Activated T-cell treated with anti-CD3 and anti-CD28 coated beads, Interleukin-2, amount 50 U/mL, for 72 hours (primary cell): ENCODE measurements around the gene FMNL2. TPM values are rescaled to one million over a fixed set of nuclear protein-coding genes. Genes with fewer than 3 reads are reported as not detected.
"Not testable (repeated sequence)": the region's sequence is repeated elsewhere in the genome, so short reads cannot be mapped to it uniquely, and the experiment has no call there.

Source experiments
- ATAC-seq, 2 donors: fragments of 150-1000 bp; cut with Tn5 transposase; replicated peaks in 1 of 2; 2 replicates each; pipeline ENCODE4 v1.10.0; 2021; ENCODE audit warnings: moderate library complexity in 2 of 2, mild to moderate bottlenecking in 1 of 2
- DNase-seq, 2 donors: peaks; one replicate each; pipeline ENCODE4 v3.0.0; 2021 to 2022; ENCODE audit warnings: mixed read lengths in 1 of 2
- H3K27ac Mint-ChIP-seq: one replicate; pipeline ENCODE4 v1.8.0; 2022; ENCODE audit warnings: mild to moderate bottlenecking, moderate library complexity, mixed read lengths
- H3K27me3 Mint-ChIP-seq: one replicate; pipeline ENCODE4 v1.8.0; 2022; ENCODE audit warnings: low read depth, mixed read lengths
- H3K36me3 Mint-ChIP-seq, 2 donors: one replicate each; pipeline ENCODE4 v1.8.0; 2022; ENCODE audit warnings: mixed read lengths in 2 of 2, mild to moderate bottlenecking in 1 of 2; ENCODE audit not compliant: insufficient read depth in 2 of 2
- H3K4me1 Mint-ChIP-seq: one replicate; pipeline ENCODE4 v1.8.0; 2022; ENCODE audit warnings: low read depth, mixed read lengths
- H3K4me3 Mint-ChIP-seq, 2 donors: one replicate each; pipeline ENCODE4 v1.8.0; 2022; ENCODE audit warnings: mild to moderate bottlenecking in 2 of 2, mixed read lengths in 2 of 2, moderate library complexity in 2 of 2
- H3K9me3 Mint-ChIP-seq, 2 donors: one replicate each; pipeline ENCODE4 v1.8.0; 2022; ENCODE audit warnings: mixed read lengths in 2 of 2
- total RNA-seq, 2 donors: library from RNA; stranded (reverse); gene quantifications; one replicate each; pipeline ENCODE4 v1.2.3, GENCODE V29; 2022

FMNL2 gene
- total RNA-seq, 2 donors from 2014 or later: 3.5 to 4.7 TPM

- not testable (repeated sequence) for H3K27ac Mint-ChIP-seq, H3K4me1 Mint-ChIP-seq, ATAC-seq, DNase-seq, H3K9me3 Mint-ChIP-seq, H3K36me3 Mint-ChIP-seq, H3K4me3 Mint-ChIP-seq
- H3K27me3 Mint-ChIP-seq: peaks cover 20% of the 10 kb centered on the region
These were observed 53.3 kb downstream of the FMNL2 start for GRCh38 chr2:152388269-152388668.

GRCh38 chr2:152389483-152389882, 54.5 kb downstream of the FMNL2 start:
- Mint-ChIP-seq H3K9me3 (peaks cover 2 to 9% of the 10 kb centered on the region in 2 donors), H3K27ac (no peak overlapping the region), H3K4me3 (no peak overlapping the region), H3K27me3 (peaks cover 20% of the 10 kb centered on the region), H3K4me1 (no peaks in the 10 kb centered on the region), H3K36me3 (peaks cover 0 to 2% of the 10 kb centered on the region in 2 donors)
- ATAC-seq (no peak), DNase-seq (no peak)

DNA sequence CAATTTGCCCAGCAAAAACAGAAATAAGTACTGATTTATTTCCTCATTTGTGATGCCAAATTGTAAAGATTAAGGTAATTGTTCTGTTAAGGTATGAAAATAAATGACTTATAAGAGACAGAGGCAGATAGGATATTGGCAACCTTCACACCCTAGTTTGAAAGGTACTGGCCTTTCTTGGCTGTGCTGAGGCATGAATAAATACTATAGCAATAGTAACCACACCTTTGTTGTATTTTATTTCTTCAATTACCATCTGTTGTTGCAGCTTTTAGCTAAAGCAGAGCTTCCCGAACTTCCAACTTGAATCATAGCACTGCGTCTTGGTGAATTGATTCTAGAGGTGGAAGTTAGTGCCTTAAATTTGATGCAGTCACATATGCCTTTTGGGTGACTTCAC, 55.9 kb downstream of the FMNL2 start:
- peaks cover 20% of the 10 kb centered on the region for H3K27me3 Mint-ChIP-seq
- H3K36me3 Mint-ChIP-seq: peaks cover 0 to 2% of the 10 kb centered on the region in 2 donors
- H3K4me1 Mint-ChIP-seq: no peaks in the 10 kb centered on the region
- DNase-seq: no peak
- peaks cover 2 to 9% of the 10 kb centered on the region in 2 donors for H3K9me3 Mint-ChIP-seq
- no peak overlapping the region for H3K27ac Mint-ChIP-seq
- ATAC-seq: no peak
- no peak overlapping the region for H3K4me3 Mint-ChIP-seq

GRCh38 chr2:152391318-152391717, 56.3 kb downstream of the FMNL2 start:
- no peaks in the 10 kb centered on the region for H3K4me1 Mint-ChIP-seq
- ATAC-seq (no peak), DNase-seq (no peak)
- peaks cover 23% of the 10 kb centered on the region for H3K27me3 Mint-ChIP-seq
- H3K4me3 Mint-ChIP-seq: no peak overlapping the region
- peaks cover 0 to 2% of the 10 kb centered on the region in 2 donors for H3K36me3 Mint-ChIP-seq
- H3K9me3 Mint-ChIP-seq: peaks cover 2 to 9% of the 10 kb centered on the region in 2 donors
- no peak overlapping the region for H3K27ac Mint-ChIP-seq

DNA sequence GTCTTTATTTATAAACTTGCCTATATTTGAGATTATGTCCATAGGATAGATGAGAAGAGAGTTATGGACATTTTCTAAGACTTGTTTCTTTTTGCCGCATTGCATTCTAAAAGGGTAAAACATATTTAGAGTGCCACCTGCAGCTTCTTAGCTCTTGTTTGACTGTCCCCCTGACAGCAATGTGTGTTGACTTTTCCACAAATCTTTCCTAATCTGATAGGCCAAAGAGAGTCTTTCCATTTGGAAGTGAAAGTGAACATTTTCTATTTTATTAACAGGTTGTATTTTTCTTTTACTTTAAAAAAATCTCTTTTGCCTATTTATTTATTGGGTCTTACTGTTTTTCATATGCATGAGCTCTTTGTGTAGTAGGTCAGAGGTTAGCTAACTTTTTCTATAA, 58.4 kb downstream of the FMNL2 start:
- peaks cover 38% of the 10 kb centered on the region for H3K27me3 Mint-ChIP-seq
- no peak overlapping the region for H3K4me3 Mint-ChIP-seq
- no peak overlapping the region for H3K27ac Mint-ChIP-seq
- H3K9me3 Mint-ChIP-seq: peaks cover 2 to 9% of the 10 kb centered on the region in 2 donors
- peaks cover 0 to 2% of the 10 kb centered on the region in 2 donors for H3K36me3 Mint-ChIP-seq
- H3K4me1 Mint-ChIP-seq: no peaks in the 10 kb centered on the region
- DNase-seq (no peak), ATAC-seq (no peak)

DNA sequence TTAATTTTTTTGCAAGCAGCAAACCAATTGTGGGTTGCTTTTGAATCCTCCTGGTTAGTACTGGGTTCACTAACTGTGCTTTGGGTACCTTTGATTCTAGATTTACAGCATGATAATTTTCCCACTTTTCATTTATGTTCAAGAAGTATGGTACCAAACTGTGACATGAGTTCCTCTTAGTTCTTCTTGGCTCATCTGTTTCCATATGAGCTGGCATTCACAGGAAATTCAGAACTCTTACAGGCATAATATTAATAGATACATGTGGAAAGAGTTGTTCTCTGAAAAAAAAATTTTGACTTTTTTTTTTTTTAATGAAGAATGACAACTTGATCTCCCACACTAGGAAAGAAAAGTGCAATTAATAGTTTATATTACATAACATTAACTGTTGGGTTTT, 59.4 kb downstream of the FMNL2 start:
- no peak for DNase-seq
- ATAC-seq: no peak
- Mint-ChIP-seq H3K4me3 (no peak overlapping the region), H3K4me1 (peaks cover 9% of the 10 kb centered on the region), H3K36me3 (peaks cover 0 to 2% of the 10 kb centered on the region in 2 donors), H3K27ac (no peak overlapping the region), H3K27me3 (peaks cover 47% of the 10 kb centered on the region), H3K9me3 (peaks cover 2 to 9% of the 10 kb centered on the region in 2 donors)

- Mint-ChIP-seq H3K27ac (no peak overlapping the region), H3K36me3 (peaks cover 0 to 2% of the 10 kb centered on the region in 2 donors), H3K27me3 (peaks cover 41% of the 10 kb centered on the region), H3K4me3 (no peak overlapping the region), H3K4me1 (peaks cover 17% of the 10 kb centered on the region), H3K9me3 (peaks cover 2 to 3% of the 10 kb centered on the region in 2 donors)
- DNase-seq (no peak), ATAC-seq (no peak)
These were observed 60.1 kb downstream of the FMNL2 start for GRCh38 chr2:152395103-152395502.

- Mint-ChIP-seq H3K27me3 (peaks cover 41% of the 10 kb centered on the region), H3K27ac (no peak overlapping the region), H3K4me1 (peaks cover 17% of the 10 kb centered on the region), H3K36me3 (peaks cover 0 to 2% of the 10 kb centered on the region in 2 donors), H3K9me3 (peaks cover 0 to 3% of the 10 kb centered on the region in 2 donors), H3K4me3 (no peak overlapping the region)
- ATAC-seq (no peak), DNase-seq (no peak)
These were observed 60.6 kb downstream of the FMNL2 start for GRCh38 chr2:152395572-152395971.

- no peak for DNase-seq
- no peak for ATAC-seq
- Mint-ChIP-seq H3K36me3 (peaks cover 0 to 2% of the 10 kb centered on the region in 2 donors), H3K27me3 (peaks cover 40% of the 10 kb centered on the region), H3K9me3 (peaks cover 0 to 3% of the 10 kb centered on the region in 2 donors), H3K27ac (no peak overlapping the region), H3K4me1 (peaks cover 17% of the 10 kb centered on the region), H3K4me3 (no peak overlapping the region)
These were observed 61.1 kb downstream of the FMNL2 start for GRCh38 chr2:152396051-152396511.

- Mint-ChIP-seq H3K4me3 (no peak overlapping the region), H3K27ac (no peak overlapping the region), H3K9me3 (no peaks in the 10 kb centered on the region), H3K4me1 (peaks cover 17% of the 10 kb centered on the region), H3K36me3 (peaks cover 0 to under 1% of the 10 kb centered on the region in 2 donors), H3K27me3 (peaks cover 35% of the 10 kb centered on the region)
- DNase-seq (no peak), ATAC-seq (no peak)
These were observed 61.8 kb downstream of the FMNL2 start for GRCh38 chr2:152396763-152397162.

DNA sequence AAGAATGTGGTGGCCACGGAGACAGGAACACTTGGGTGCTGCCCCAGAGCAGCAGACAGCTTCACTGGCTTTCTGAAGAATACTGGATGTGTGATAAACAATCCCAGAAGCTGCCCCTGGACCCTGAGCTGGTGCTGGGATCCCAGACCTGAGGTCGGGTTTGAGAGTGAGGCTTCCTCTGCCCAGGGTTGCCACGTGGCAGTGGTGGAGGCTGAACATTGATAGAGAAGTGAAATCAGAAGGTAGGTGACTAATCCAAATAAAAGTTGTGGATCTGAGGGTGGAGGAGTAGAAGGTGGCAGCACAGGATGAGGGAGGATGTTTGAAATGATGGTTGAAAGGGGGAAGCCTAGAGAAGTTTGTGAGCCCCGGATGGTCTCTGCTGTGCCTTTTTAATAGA, 64.0 kb downstream of the FMNL2 start:
- Mint-ChIP-seq H3K4me1 (peaks cover 32% of the 10 kb centered on the region), H3K9me3 (no peaks in the 10 kb centered on the region), H3K36me3 (no peaks in the 10 kb centered on the region), H3K4me3 (no peak overlapping the region), H3K27ac (no peak overlapping the region), H3K27me3 (peaks cover 29% of the 10 kb centered on the region)
- ATAC-seq: no peak
- DNase-seq: no peak

- Mint-ChIP-seq H3K36me3 (no peaks in the 10 kb centered on the region), H3K4me1 (peaks cover 32% of the 10 kb centered on the region), H3K9me3 (no peaks in the 10 kb centered on the region), H3K27ac (no peak overlapping the region), H3K27me3 (peaks cover 29% of the 10 kb centered on the region), H3K4me3 (no peak overlapping the region)
- no peak for DNase-seq
- no peak for ATAC-seq
These were observed 65.7 kb downstream of the FMNL2 start for GRCh38 chr2:152400607-152401214.

- Mint-ChIP-seq H3K27me3 (peaks cover 12% of the 10 kb centered on the region), H3K36me3 (no peaks in the 10 kb centered on the region), H3K27ac (peak overlapping the region; percentile 71), H3K4me3 (peak overlapping the region; percentile 47 to 70), H3K4me1 (peaks cover 55% of the 10 kb centered on the region), H3K9me3 (no peaks in the 10 kb centered on the region)
- DNase-seq (peak; percentile 16 to 34), ATAC-seq (peak; percentile 81 to 84)
These were observed 68.1 kb downstream of the FMNL2 start for GRCh38 chr2:152402780-152403759.
